Esophagus muscularis mucosa (tissue), 4 donors: ENCODE results near the gene INSYN2B.

Experiments used
- EP300 ChIP-seq: sonication (generic); formaldehyde crosslinking; IDR thresholded peaks from one replicate; pipeline ENCODE4 v1.6.1; 2017; ENCODE audit warnings: antibody characterized with exemption
- POLR2A ChIP-seq: fragments of 450-650 bp; IDR thresholded peaks from one replicate; pipeline ENCODE4 v1.6.1; 2017; ENCODE audit warnings: antibody characterized with exemption, moderate library complexity, mild to moderate bottlenecking, low read depth
- POLR2AphosphoS5 ChIP-seq, 2 donors: sonication (generic); formaldehyde crosslinking; IDR thresholded peaks; one replicate each; pipeline ENCODE4 v1.6.1; 2017; ENCODE audit warnings: antibody characterized with exemption in 2 of 2
- TF ChIP-seq, protein P1 (sequence below), 3 experiments: fragments of 200-600 bp in 2 of 3; fragments of 450-650 bp in 1 of 3; sonication (generic) in 2 of 3; IDR thresholded peaks; one replicate each; pipeline ENCODE4 v1.5.1; 2017 to 2019; ENCODE audit warnings: antibody characterized with exemption in 3 of 3, mild to moderate bottlenecking in 2 of 3, moderate library complexity in 1 of 3

DNA sequence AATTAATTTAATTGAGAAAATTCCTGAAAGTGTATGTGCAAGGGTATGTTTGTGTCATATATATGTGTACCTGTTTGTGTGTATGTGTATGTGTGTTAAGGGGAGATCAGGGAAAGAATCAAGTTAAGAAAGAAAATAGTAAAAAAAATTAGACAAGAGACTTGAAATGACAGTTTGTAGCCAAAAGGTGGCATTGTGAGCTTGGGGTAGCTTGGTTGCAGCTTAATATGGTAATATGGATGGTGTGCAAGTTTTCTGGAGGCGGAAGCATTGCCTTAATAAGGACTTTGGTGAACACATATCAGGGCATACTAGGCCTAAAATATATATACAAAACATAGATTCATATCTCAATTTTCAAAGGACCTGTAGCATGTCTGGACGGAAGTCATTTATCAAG lies 129.9 kb downstream of the INSYN2B start:
- no peak for TF ChIP-seq POLR2AphosphoS5 (IDR thresholded peaks at IDR 0.05)
- TF ChIP-seq, protein P1, sequence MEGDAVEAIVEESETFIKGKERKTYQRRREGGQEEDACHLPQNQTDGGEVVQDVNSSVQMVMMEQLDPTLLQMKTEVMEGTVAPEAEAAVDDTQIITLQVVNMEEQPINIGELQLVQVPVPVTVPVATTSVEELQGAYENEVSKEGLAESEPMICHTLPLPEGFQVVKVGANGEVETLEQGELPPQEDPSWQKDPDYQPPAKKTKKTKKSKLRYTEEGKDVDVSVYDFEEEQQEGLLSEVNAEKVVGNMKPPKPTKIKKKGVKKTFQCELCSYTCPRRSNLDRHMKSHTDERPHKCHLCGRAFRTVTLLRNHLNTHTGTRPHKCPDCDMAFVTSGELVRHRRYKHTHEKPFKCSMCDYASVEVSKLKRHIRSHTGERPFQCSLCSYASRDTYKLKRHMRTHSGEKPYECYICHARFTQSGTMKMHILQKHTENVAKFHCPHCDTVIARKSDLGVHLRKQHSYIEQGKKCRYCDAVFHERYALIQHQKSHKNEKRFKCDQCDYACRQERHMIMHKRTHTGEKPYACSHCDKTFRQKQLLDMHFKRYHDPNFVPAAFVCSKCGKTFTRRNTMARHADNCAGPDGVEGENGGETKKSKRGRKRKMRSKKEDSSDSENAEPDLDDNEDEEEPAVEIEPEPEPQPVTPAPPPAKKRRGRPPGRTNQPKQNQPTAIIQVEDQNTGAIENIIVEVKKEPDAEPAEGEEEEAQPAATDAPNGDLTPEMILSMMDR (IDR thresholded peaks at IDR 0.05) = no peak
- TF ChIP-seq POLR2A = no peak
- TF ChIP-seq EP300 = no peak
